Testis (tissue), 2 donors: ENCODE measurements around the gene GREB1L.

ENCODE experiments used
- POLR2A ChIP-seq: fragments of 450-650 bp; IDR thresholded peaks from one replicate; pipeline ENCODE4 v1.6.1; 2017; ENCODE audit warnings: antibody characterized with exemption, mild to moderate bottlenecking, moderate library complexity
- TF ChIP-seq, protein P1 (sequence below), 3 experiments: fragments of 450-650 bp in 2 of 3; fragments of 200-600 bp in 1 of 3; sonication (generic) in 1 of 3; IDR thresholded peaks; one replicate each; pipeline ENCODE4 v1.5.1; 2016 to 2019; ENCODE audit warnings: antibody characterized with exemption in 3 of 3, mild to moderate bottlenecking in 2 of 3, moderate library complexity in 1 of 3

- TF ChIP-seq POLR2A, result no peak
- TF ChIP-seq, protein P1, sequence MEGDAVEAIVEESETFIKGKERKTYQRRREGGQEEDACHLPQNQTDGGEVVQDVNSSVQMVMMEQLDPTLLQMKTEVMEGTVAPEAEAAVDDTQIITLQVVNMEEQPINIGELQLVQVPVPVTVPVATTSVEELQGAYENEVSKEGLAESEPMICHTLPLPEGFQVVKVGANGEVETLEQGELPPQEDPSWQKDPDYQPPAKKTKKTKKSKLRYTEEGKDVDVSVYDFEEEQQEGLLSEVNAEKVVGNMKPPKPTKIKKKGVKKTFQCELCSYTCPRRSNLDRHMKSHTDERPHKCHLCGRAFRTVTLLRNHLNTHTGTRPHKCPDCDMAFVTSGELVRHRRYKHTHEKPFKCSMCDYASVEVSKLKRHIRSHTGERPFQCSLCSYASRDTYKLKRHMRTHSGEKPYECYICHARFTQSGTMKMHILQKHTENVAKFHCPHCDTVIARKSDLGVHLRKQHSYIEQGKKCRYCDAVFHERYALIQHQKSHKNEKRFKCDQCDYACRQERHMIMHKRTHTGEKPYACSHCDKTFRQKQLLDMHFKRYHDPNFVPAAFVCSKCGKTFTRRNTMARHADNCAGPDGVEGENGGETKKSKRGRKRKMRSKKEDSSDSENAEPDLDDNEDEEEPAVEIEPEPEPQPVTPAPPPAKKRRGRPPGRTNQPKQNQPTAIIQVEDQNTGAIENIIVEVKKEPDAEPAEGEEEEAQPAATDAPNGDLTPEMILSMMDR (IDR thresholded peaks at IDR 0.05), result no peak
These were observed 221.7 kb downstream of the GREB1L start for GRCh38 chr18:21463718-21464117.
